Activated naive CD4-positive, alpha-beta T cell treated with anti-CD3 and anti-CD28 coated beads, Interleukin-2, amount 10 ng/mL, durations not matched to agents 7 days and 5 days (primary cell): Measurements from ENCODE around the gene SYVN1.
"Not testable (repeated sequence)": the region's sequence is repeated elsewhere in the genome, so short reads cannot be mapped to it uniquely, and the experiment has no call there.

ENCODE experiments used
- CTCF ChIA-PET: fragments of 350-600 bp; sonication (Branson Sonifier 250); formaldehyde crosslinking; loops from one replicate; lab custom pipeline; 2021; ENCODE audit warnings: antibody characterized with exemption; lab: Charles Lee
- DNase-seq: peaks from one replicate; pipeline ENCODE4 v3.0.0-alpha.2; 2020
- H3K27ac Mint-ChIP-seq: one replicate; pipeline ENCODE4 v1.8.0; 2021; ENCODE audit warnings: mild to moderate bottlenecking, moderate library complexity, mixed read lengths
- H3K27me3 Mint-ChIP-seq: one replicate; pipeline ENCODE4 v1.8.0; 2021; ENCODE audit warnings: mild to moderate bottlenecking, mixed read lengths
- H3K36me3 Mint-ChIP-seq: one replicate; pipeline ENCODE4 v1.8.0; 2021; ENCODE audit warnings: mixed read lengths
- H3K4me1 Mint-ChIP-seq: one replicate; pipeline ENCODE4 v1.8.0; 2021; ENCODE audit warnings: mixed read lengths
- H3K4me3 Mint-ChIP-seq: one replicate; pipeline ENCODE4 v1.8.0; 2021; ENCODE audit warnings: mild to moderate bottlenecking, moderate library complexity, mixed read lengths
- H3K9me3 Mint-ChIP-seq: one replicate; pipeline ENCODE4 v1.8.0; 2021; ENCODE audit warnings: mixed read lengths

Gene SYVN1

DNA sequence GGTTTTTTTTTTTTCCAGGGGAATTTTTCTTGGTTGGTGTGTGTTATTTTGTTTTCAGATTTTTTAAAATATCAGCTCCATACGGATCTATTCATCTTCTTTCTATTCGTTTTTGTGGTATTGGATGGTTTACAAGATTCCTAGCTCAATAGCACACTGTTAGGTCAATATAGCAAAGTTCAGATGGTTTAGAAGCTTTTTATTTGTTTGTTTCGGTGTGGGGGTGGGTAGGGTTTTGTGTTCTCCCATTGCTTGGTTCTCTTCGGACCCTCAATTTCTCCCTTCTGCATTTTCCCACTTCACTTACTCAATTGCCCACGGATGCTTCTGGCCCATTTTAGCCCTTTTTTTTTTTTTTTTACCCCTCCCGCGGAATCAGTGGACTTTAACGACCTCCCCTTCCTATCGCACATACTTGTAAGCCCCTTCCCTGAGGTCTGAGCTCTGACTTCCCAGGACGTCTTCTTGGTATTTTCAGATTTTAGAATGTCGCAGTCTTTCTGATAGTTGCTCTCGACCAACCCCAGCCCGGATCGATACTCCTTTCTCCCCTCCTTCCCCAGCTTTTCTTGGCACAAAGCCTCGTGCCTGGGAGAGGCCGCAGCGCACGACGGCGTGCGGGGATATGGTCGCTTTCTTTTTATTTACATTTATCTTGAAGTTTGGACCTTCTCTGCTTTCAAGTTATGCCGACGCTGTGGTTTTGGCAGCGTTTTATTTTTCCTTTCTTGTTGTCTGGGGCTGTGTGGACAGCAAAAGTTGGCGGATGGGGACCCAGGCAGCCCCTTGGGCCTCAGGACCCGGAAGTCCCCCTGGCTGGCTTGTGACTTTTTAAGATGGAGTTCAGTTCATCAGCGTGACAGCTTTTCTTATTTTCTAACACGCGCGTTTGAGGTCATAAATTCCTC lies 31.3 kb upstream of the SYVN1 start:
- H3K27me3 Mint-ChIP-seq = peaks cover 11% of the 10 kb centered on the region
- CTCF ChIA-PET = interaction anchor here (0.7 kb wide), 1 partner anchor 150 kb away, joined by 3 read pairs; no protein-coding TSS in a partner anchor
- H3K27ac Mint-ChIP-seq = no peak overlapping the region
- H3K9me3 Mint-ChIP-seq = no peaks in the 10 kb centered on the region
- H3K4me3 Mint-ChIP-seq = no peak overlapping the region
- H3K36me3 Mint-ChIP-seq = no peaks in the 10 kb centered on the region
- peaks cover 14% of the 10 kb centered on the region for H3K4me1 Mint-ChIP-seq
- DNase-seq = no peak

GRCh38 chr11:65163684-65164083 lies 29.4 kb upstream of the SYVN1 start:
- Mint-ChIP-seq H3K4me1 (peaks cover 3% of the 10 kb centered on the region), H3K27ac (no peak overlapping the region), H3K4me3 (no peak overlapping the region), H3K36me3 (no peaks in the 10 kb centered on the region), H3K27me3 (peaks cover 21% of the 10 kb centered on the region), H3K9me3 (no peaks in the 10 kb centered on the region)
- CTCF ChIA-PET = no interaction called here
- DNase-seq = no peak

GRCh38 chr11:65160643-65161042 lies 26.3 kb upstream of the SYVN1 start:
- H3K27ac Mint-ChIP-seq = no peak overlapping the region
- H3K4me1 Mint-ChIP-seq = peaks cover 11% of the 10 kb centered on the region
- H3K27me3 Mint-ChIP-seq = peaks cover 27% of the 10 kb centered on the region
- CTCF ChIA-PET = no interaction called here
- no peak overlapping the region for H3K4me3 Mint-ChIP-seq
- no peaks in the 10 kb centered on the region for H3K36me3 Mint-ChIP-seq
- DNase-seq = no peak
- H3K9me3 Mint-ChIP-seq = no peaks in the 10 kb centered on the region

GRCh38 chr11:65159012-65159411 lies 24.7 kb upstream of the SYVN1 start:
- Mint-ChIP-seq H3K27ac (no peak overlapping the region), H3K4me3 (no peak overlapping the region), H3K9me3 (no peaks in the 10 kb centered on the region), H3K27me3 (peaks cover 20% of the 10 kb centered on the region), H3K4me1 (peaks cover 11% of the 10 kb centered on the region), H3K36me3 (no peaks in the 10 kb centered on the region)
- CTCF ChIA-PET = no interaction called here
- no peak for DNase-seq

DNA sequence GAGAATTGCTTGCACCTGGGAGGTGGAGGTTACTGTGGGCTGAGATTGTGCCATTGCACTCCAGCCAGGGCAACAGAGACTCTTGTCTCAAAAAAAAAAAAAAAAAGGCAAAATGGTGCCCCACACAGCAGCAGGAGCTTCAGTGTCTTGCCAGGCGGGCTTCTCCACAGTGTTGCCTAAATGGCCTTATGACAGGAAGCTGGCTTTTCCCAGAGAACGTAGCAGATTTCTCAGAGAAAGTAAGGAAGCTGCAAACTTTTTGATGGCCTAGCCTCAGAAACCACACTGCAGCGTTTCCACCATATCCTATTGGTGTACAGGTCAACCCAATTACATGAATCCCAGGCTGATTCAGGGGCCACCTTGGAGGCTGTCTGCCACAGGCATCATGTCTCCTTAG lies 23.0 kb upstream of the SYVN1 start:
- Mint-ChIP-seq H3K36me3 (no peaks in the 10 kb centered on the region), H3K9me3 (no peaks in the 10 kb centered on the region), H3K4me3 (no peak overlapping the region), H3K4me1 (peaks cover 11% of the 10 kb centered on the region), H3K27ac (no peak overlapping the region), H3K27me3 (peaks cover 29% of the 10 kb centered on the region)
- DNase-seq = no peak
- CTCF ChIA-PET = interaction anchor here (0.6 kb wide), 1 partner anchor 26 kb away, joined by 3 read pairs; no protein-coding TSS in a partner anchor

- no peak for DNase-seq
- CTCF ChIA-PET = no interaction called here
- no peaks in the 10 kb centered on the region for H3K36me3 Mint-ChIP-seq
- peaks cover 15% of the 10 kb centered on the region for H3K4me1 Mint-ChIP-seq
- no peak overlapping the region for H3K4me3 Mint-ChIP-seq
- H3K27me3 Mint-ChIP-seq = peaks cover 34% of the 10 kb centered on the region
- H3K27ac Mint-ChIP-seq = peak overlapping the region; percentile 33
- no peaks in the 10 kb centered on the region for H3K9me3 Mint-ChIP-seq
These were observed 22.6 kb upstream of the SYVN1 start for GRCh38 chr11:65156926-65157325.

DNA sequence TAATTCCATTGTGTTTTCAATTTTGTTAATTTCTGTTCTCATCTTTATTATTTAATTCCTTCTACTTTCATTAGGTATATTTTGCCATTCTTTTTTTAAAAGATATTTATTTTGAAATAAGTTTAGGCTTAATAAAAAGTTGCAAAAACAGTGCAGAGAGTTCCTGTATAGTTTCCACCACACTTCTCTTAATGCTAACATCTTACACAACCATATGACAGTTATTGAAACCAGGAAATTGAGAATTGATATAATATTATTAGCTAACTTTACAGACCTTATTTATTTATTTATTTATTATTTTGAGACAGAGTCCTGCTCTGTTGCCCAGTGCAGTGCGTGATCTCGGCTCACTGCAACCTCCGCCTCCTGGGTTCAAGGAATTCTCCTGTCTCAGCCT lies 21.9 kb upstream of the SYVN1 start:
- DNase-seq = no peak
- Mint-ChIP-seq H3K36me3 (no peaks in the 10 kb centered on the region), H3K27me3 (peaks cover 35% of the 10 kb centered on the region), H3K9me3 (no peaks in the 10 kb centered on the region), H3K4me3 (no peak overlapping the region), H3K4me1 (peaks cover 16% of the 10 kb centered on the region), H3K27ac (no peak overlapping the region)
- CTCF ChIA-PET = no interaction called here

GRCh38 chr11:65152122-65152521 lies 17.8 kb upstream of the SYVN1 start:
- Mint-ChIP-seq H3K36me3 (no peaks in the 10 kb centered on the region), H3K27ac (no peak overlapping the region), H3K27me3 (peaks cover 42% of the 10 kb centered on the region), H3K9me3 (no peaks in the 10 kb centered on the region), H3K4me1 (peaks cover 10% of the 10 kb centered on the region), H3K4me3 (no peak overlapping the region)
- DNase-seq = no peak
- CTCF ChIA-PET = interaction anchor here (0.6 kb wide), 1 partner anchor 12 kb away, joined by 3 read pairs; no protein-coding TSS in a partner anchor

DNA sequence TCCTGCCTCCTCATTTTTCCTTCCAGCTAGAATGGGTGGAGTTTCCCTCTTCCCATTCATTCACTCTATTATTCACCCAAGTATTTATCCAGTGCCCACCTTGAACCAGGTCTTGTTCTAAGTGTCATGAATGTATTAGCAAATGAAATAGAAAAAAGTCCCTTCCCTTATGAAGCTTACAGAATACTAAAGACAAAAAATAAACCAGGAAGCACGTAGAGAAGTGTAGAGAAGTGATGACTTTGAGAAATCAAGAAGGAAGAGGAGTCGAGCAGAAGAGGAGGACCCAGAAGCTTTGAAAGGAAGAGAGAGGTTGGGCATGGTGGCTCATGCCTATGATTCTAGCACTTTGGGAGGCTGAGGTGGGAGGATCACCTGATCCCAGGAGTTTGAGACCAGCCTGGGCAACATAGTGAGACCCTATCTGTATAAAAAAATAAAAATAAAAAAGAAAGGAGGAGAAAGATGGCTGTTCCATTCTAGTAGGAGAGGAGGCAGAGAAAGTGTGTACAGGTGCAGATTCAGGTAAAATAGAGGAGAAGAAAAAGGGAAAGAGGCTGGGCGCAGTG lies 17.1 kb upstream of the SYVN1 start:
- no peak for DNase-seq
- Mint-ChIP-seq H3K9me3 (no peaks in the 10 kb centered on the region), H3K4me3 (no peak overlapping the region), H3K36me3 (no peaks in the 10 kb centered on the region), H3K4me1 (peaks cover 7% of the 10 kb centered on the region), H3K27ac (no peak overlapping the region), H3K27me3 (peaks cover 44% of the 10 kb centered on the region)
- CTCF ChIA-PET = interaction anchor here (1.0 kb wide), 1 partner anchor 153 kb away, joined by 3 read pairs; no protein-coding TSS in a partner anchor

DNA sequence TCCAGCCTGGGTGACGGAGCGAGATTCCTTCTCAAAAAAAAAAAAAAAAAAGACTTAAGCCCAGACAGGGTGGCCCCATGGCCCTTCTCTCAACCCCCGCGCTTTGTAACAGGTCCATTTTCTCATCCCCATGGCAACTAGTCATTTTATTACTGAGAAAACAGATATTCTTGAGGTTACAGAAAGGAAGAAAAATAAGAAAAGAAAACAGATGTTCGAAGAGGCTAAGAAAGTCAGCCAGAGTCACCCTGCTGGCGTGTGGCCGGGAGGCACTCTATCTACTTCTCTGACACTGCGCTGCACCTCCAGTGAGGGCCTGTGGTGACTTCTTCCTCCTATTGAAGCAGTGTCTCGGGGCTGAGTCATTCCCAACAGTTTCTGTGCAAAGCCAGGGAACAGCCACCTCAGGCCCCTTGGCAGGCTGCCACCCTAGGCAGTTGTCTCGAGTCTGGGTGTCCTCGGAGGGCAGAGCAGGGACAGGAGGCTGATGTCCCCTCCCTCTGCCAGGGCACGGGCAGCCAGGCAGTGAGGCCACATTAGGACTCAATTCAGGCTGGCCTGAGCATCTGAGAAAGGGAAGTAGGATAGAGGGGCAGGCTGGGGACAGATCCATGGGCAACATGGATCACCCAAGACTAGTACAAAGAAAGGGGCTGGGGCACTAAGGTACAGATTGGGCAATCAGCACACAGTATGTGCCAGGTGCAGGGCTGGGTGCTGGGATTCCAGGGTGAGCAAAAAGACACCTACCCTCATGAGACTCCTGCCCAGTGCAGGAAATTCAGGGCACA lies 16.4 kb upstream of the SYVN1 start:
- Mint-ChIP-seq H3K4me1 (peaks cover 7% of the 10 kb centered on the region), H3K9me3 (no peaks in the 10 kb centered on the region), H3K36me3 (no peaks in the 10 kb centered on the region), H3K4me3 (no peak overlapping the region), H3K27me3 (peaks cover 52% of the 10 kb centered on the region), H3K27ac (no peak overlapping the region)
- CTCF ChIA-PET = interaction anchor here (1.0 kb wide), 1 partner anchor 152 kb away, joined by 3 read pairs; no protein-coding TSS in a partner anchor
- DNase-seq = no peak

DNA sequence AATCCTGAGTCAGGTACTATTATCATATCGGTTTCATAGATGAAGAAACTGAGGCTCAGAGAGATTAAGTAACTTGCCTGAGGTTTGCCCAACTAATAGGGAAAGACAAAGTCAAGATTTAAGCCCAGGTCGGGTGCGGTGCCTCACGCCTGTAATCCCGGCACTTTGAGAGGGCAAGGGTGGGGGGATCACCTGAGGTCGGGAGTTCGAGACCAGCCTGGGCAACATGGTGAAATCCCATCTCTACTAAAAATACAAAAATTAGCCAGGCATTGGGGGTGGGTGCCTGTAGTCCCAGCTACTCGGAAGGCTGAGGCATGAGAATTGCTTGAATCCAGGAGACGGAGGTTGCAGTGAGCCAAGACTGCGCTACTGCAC lies 15.8 kb upstream of the SYVN1 start:
- CTCF ChIA-PET, H3K9me3 Mint-ChIP-seq, H3K36me3 Mint-ChIP-seq, H3K4me1 Mint-ChIP-seq, H3K27ac Mint-ChIP-seq, DNase-seq, H3K4me3 Mint-ChIP-seq: not testable (repeated sequence)
- peaks cover 52% of the 10 kb centered on the region for H3K27me3 Mint-ChIP-seq

DNA sequence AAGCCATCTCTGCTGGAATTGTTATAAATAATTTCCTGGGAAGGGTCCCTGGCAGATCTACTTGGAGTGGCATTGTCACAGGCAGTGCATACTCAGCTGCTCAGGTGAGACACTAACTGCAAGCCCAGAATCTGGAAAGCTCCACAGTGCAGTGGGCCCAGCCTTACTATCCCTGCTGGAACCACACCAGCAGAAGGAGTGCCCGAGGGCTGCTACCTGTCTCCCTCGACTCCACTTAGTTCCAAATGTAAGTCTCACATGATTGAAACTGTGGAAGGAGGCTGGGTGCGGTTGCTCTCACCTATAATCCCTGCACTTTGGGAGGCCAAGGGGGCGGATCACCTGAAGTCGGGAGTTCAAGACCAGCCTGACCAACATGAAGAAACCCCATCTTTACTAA lies 14.3 kb upstream of the SYVN1 start:
- H3K27ac Mint-ChIP-seq = no peak overlapping the region
- no peak for DNase-seq

GRCh38 chr11:65147352-65148075 lies 13.2 kb upstream of the SYVN1 start:
- Mint-ChIP-seq H3K27me3 (peaks cover 50% of the 10 kb centered on the region), H3K9me3 (no peaks in the 10 kb centered on the region), H3K4me1 (peaks cover 7% of the 10 kb centered on the region), H3K27ac (no peak overlapping the region), H3K4me3 (no peak overlapping the region), H3K36me3 (no peaks in the 10 kb centered on the region)
- no peak for DNase-seq
- CTCF ChIA-PET = interaction anchor here (0.7 to 1.2 kb wide), 4 partner anchors 22 to 182 kb away, joined by 3 to 4 read pairs (median 4); no protein-coding TSS in a partner anchor

More for the DNA sequence above, 14.3 kb upstream of the SYVN1 start:
- CTCF ChIA-PET = interaction anchor here (1.2 kb wide), 1 partner anchor 34 kb away, joined by 4 read pairs; no protein-coding TSS in a partner anchor
- Mint-ChIP-seq H3K36me3 (no peaks in the 10 kb centered on the region), H3K4me3 (no peak overlapping the region), H3K27me3 (peaks cover 54% of the 10 kb centered on the region), H3K9me3 (no peaks in the 10 kb centered on the region), H3K4me1 (peaks cover 7% of the 10 kb centered on the region)
